ENCODE measurements around the gene GPS1.

DNA sequence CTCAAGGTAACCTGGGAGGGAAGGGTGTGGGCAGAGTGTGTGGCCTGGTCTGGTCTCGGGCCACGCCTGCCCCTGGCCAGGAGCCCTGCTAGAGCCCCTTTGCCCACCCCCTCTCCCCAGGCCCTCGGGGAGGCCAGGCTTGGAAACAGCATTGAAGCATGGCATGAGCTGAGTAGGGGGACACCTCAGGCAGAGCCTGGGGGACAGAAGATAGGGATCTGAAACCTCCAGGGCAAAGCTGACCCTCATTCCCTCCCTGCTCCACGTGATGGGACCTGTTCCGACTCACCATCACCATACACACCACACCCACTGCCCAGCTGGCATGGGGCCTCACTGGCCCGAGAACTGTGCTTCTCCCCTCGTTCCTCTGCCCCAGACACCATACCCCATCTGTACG is 2.6 kb upstream of the GPS1 start:
- no peak for TF ChIP-seq POLR2A (IDR thresholded peaks at IDR 0.05)
- TF ChIP-seq, protein P1, sequence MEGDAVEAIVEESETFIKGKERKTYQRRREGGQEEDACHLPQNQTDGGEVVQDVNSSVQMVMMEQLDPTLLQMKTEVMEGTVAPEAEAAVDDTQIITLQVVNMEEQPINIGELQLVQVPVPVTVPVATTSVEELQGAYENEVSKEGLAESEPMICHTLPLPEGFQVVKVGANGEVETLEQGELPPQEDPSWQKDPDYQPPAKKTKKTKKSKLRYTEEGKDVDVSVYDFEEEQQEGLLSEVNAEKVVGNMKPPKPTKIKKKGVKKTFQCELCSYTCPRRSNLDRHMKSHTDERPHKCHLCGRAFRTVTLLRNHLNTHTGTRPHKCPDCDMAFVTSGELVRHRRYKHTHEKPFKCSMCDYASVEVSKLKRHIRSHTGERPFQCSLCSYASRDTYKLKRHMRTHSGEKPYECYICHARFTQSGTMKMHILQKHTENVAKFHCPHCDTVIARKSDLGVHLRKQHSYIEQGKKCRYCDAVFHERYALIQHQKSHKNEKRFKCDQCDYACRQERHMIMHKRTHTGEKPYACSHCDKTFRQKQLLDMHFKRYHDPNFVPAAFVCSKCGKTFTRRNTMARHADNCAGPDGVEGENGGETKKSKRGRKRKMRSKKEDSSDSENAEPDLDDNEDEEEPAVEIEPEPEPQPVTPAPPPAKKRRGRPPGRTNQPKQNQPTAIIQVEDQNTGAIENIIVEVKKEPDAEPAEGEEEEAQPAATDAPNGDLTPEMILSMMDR (IDR thresholded peaks at IDR 0.05), result no peak

Data from esophagus squamous epithelium (tissue), 4 donors.